SIG-M5 (cell line): ENCODE measurements around the gene KLHL28.
"Not testable (repeated sequence)": the region's sequence is repeated elsewhere in the genome, so short reads cannot be mapped to it uniquely, and the experiment has no call there.

Experiments used
- DNase-seq: peaks from one replicate; lab custom pipeline; 2025; lab: John Stamatoyannopoulos, UW

Gene KLHL28

DNA sequence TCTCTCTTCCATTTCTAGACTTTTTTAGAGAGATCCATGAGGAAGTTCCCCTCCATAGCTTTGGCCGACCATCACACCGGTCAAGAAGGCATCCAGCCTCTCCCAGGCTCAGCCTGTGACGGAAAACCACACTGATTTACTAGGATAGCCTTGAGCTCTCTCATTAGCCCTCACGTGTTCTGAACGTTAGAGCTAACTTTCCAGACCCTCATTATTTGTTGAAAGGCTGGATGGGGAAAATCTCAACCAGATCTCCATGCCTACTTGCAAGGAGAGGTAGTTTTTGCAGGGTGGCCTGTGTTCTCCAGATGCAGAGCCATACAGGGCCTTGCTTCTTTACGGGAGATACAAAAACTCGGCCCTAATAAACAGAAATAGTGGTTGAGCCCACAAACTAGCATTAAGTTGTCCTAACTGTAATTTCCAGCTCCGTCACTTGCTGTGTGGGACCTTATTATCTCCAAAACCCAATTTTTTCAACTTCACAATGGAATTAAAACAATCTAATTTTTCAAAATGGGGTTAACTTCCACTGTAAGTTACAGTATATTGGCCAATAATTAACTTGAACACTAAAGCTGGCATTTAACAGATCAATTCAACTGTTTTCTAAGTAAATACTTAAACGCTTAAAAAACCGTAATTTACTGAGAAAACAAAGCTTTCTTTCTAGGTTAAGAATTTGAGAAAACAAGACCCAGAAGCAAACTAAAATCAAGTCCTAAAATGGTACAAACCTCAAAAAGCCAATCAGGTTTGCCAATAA is 65.3 kb downstream of the KLHL28 start:
- no peak for DNase-seq

DNA sequence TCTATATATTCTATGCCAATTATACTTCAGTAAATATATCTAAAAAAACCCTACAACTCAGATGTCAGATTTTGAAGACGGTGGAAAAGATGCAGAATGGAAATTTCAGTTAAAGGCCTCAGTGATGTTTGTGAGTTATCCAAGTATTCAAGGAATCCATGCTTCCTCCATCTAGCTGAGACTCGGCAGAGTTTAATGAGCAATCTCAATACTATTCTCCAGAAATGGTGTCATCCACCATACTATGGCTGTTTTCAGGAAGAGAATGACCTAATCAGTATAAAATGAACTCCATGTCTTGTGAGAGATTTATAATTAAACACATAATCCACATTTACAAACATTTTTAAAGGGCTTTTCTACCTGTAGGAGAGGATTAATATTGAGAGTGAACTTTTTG is 66.0 kb downstream of the KLHL28 start:
- DNase-seq = no peak

DNA sequence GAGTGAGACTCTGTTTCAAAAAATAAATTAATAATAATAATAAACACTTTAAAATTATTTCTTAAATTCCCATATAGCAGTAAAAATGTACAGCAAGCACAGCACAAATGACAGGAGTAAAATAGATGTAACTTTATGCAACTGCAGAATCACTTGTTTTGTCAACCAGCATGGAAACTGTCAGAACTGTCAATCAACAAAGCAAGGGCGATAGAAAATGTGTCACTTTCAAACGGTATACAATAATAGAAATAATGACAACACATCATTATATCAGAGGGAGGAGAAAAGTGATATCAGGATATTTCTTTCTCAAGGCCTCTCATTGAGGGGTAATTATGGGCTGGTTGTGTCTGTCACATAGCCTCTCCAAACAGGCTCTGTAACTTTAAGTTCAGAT is 68.2 kb downstream of the KLHL28 start:
- no peak for DNase-seq

DNA sequence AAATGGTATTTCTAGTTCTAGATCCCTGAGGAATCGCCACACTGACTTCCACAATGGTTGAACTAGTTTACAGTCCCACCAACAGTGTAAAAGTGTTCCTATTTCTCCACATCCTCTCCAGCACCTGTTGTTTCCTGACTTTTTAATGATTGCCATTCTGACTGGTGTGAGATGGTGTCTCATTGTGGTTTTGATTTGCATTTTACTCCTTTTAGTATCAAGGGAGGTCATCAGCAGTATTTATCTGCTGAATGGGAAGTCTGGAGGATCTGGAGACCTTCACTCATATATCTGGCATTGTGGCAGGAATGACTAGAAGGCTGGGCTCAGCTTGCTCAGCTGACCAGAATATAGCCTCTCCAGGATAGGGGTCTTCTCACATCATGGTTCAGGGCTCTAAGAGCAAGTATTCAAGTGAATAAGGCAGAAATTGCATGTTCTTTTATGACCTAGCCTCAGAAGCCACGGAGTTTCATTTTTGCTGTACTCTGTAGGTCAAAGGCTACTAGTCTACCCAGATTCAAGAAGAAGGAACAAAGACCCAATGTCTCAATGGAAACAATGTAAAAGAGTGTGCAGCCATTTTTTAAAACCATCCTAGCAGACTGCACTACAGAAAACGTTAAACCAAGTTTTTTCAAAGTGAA is 69.9 kb downstream of the KLHL28 start:
- not testable (repeated sequence) for DNase-seq

DNA sequence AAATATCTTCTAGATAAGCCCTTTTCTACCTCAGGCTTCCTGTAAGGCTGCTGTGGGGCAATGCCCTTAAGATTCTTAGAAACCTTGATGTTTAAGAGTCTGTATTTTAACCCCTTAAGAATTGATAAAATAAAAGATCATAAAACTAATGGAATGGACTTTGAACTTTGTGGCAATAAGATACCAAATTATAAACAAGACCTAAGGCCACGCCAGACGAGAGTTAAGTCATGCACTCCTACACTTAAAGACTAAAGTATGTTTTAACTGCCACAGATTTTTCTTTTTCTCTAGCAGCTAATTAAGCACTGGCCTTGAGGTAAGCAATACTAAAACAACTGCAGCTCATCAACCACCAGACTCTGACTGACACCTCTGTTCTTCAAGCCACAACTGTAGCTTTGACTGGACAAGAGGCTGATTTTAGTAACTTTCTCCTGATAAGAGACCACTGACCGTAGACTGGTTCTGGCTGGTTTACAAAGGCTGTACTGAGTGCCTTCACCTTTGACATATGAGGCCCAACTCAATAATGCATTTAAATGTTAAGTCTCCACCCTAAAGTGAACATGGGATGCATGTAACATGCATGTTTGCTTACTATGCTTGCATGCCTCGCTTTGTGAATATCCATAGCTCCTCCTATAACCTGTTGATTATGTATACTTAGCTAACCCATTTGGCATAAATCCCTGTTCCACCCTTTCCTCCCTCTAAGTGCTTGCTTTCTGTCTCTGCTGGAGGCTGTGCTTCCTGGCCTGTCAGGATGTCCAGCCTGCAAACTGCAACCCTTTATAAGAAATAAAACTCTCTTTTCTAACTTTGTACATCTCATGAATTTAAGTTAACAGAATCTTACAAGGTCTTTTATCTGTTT is 71.9 kb downstream of the KLHL28 start:
- DNase-seq = no peak

DNA sequence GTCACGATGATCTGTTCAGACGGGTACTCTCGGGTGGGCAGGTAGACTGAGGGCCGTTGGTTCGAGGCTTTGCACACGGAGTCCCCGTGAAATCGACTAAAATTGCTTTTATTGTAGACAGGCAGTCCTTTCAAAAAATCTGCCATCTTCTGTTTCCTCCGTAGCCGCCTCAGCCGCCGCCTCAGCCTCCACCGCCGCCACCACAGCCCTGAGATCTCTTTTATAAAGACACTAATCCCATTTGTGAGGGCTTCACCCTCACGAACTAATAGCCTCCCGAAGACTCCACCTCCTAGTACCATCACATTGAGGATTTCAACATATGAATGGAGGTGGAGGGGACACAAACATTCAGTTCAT is 74.2 kb downstream of the KLHL28 start:
- no peak for DNase-seq

DNA sequence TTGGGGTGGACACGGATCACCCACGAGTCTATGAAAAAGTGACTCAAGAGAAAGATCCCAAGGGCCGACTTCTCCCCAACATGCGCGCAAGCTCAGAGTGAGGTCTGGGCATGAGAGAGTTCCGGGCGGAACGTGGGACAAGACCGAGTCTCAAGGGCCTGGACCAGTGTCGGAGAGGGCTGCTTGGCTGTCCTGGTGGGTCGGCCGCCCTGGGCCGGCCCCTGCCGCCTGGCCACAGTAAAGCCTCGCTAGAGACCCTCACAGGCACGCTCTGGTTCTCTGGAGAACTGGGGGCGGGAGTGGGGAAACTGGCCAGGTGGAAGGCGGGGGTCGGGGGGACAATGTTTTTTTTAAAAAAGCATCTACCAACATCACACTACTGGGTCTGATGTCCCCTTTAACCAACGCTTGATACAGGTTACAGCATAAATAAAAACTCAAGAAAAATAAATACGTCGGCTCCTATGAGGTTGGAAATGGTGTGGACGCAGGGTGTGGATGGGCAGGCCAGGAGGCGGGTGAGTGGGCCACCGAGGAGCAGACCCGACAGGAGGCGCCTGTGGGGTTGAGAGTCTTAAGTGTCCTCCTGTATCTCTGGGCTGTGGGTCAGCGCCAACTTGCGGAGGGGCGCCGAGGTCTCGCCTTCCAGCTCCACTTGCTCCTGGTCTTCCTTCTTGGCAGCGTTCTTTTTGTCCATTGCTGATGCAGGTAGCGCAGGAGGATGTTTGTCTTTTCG is 74.7 kb downstream of the KLHL28 start:
- DNase-seq = no peak

DNA sequence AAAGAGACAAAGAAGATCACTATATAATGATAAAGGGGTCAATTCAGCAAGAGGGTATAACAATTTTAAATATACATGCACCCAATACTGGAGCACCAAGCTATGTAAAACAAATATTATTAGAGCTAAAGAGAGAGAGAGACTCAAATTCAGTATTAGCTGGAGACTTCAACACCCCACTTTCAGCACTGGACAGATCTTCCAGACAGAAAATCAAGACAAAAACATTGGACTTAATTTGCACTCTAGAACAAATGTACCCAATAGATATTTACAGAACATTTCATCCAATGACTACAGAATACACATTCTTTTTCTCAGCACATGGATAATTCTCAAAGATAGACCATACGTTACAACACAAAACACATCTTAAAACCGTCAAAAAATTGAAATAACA is 81.0 kb downstream of the KLHL28 start:
- DNase-seq = no peak
